Central memory CD8-positive, alpha-beta T cell (primary cell): Measurements from ENCODE around the gene B2M.
"Not testable (repeated sequence)": the region's sequence is repeated elsewhere in the genome, so short reads cannot be mapped to it uniquely, and the experiment has no call there.

Experiments used
- ATAC-seq: fragments of 150-1000 bp; cut with Tn5 transposase; replicated peaks from 2 replicates; pipeline ENCODE4 v1.10.0; 2022; ENCODE audit warnings: mild to moderate bottlenecking, moderate FRiP score, moderate number of reproducible peaks; ENCODE audit not compliant: poor library complexity, severe bottlenecking; ENCODE audit errors: extremely low read depth
- DNase-seq, 2 donors: peaks; one replicate each; pipeline ENCODE4 v3.0.0; 2021; ENCODE audit warnings: low spot score in 2 of 2
- H3K27ac Mint-ChIP-seq: one replicate; pipeline ENCODE4 v1.8.0; 2022; ENCODE audit warnings: low read depth, mild to moderate bottlenecking, moderate library complexity, mixed read lengths
- H3K27me3 Mint-ChIP-seq: one replicate; pipeline ENCODE4 v1.8.0; 2022; ENCODE audit warnings: mixed read lengths
- H3K36me3 Mint-ChIP-seq: one replicate; pipeline ENCODE4 v1.8.0; 2022; ENCODE audit warnings: mild to moderate bottlenecking, moderate library complexity, mixed read lengths; ENCODE audit not compliant: insufficient read depth
- H3K4me1 Mint-ChIP-seq: one replicate; pipeline ENCODE4 v1.8.0; 2022; ENCODE audit warnings: mixed read lengths
- H3K4me3 Mint-ChIP-seq: one replicate; pipeline ENCODE4 v1.8.0; 2022; ENCODE audit warnings: mild to moderate bottlenecking, moderate library complexity, mixed read lengths
- H3K9me3 Mint-ChIP-seq: one replicate; pipeline ENCODE4 v1.8.0; 2022; ENCODE audit warnings: mixed read lengths

B2M gene

GRCh38 chr15:44682211-44682610 is 29.1 kb upstream of the B2M start:
- H3K27me3 Mint-ChIP-seq: no peaks in the 10 kb centered on the region
- H3K4me1 Mint-ChIP-seq: peaks cover 77% of the 10 kb centered on the region
- peaks cover 35% of the 10 kb centered on the region for H3K9me3 Mint-ChIP-seq
- ATAC-seq (no peak), DNase-seq (no peak)
- H3K4me3 Mint-ChIP-seq: peak overlapping the region; percentile 67
- H3K36me3 Mint-ChIP-seq: peaks cover 11% of the 10 kb centered on the region
- peak overlapping the region; percentile 87 for H3K27ac Mint-ChIP-seq

GRCh38 chr15:44682809-44683682 is 28.3 kb upstream of the B2M start:
- not testable (repeated sequence) for H3K36me3 Mint-ChIP-seq, H3K27me3 Mint-ChIP-seq
- Mint-ChIP-seq H3K4me3 (peak overlapping the region; percentile 67), H3K27ac (peak overlapping the region; percentile 87), H3K4me1 (peaks cover 79% of the 10 kb centered on the region), H3K9me3 (peaks cover 41% of the 10 kb centered on the region)
- DNase-seq (peak; percentile 62 to 80), ATAC-seq (peak; percentile 79)

GRCh38 chr15:44689318-44689717 is 22.0 kb upstream of the B2M start:
- not testable (repeated sequence) for ATAC-seq, H3K27me3 Mint-ChIP-seq, H3K36me3 Mint-ChIP-seq, DNase-seq, H3K4me3 Mint-ChIP-seq
- peaks cover 43% of the 10 kb centered on the region for H3K4me1 Mint-ChIP-seq
- H3K27ac Mint-ChIP-seq: peak overlapping the region; percentile 62
- H3K9me3 Mint-ChIP-seq: peaks cover 21% of the 10 kb centered on the region

GRCh38 chr15:44690245-44690644 is 21.1 kb upstream of the B2M start:
- not testable (repeated sequence) for H3K36me3 Mint-ChIP-seq, H3K4me3 Mint-ChIP-seq, H3K27me3 Mint-ChIP-seq, DNase-seq, H3K27ac Mint-ChIP-seq
- ATAC-seq: peak; percentile 67
- Mint-ChIP-seq H3K4me1 (peaks cover 40% of the 10 kb centered on the region), H3K9me3 (peaks cover 19% of the 10 kb centered on the region)

- DNase-seq (no peak), ATAC-seq (no peak)
- Mint-ChIP-seq H3K9me3 (peaks cover 2% of the 10 kb centered on the region), H3K36me3 (peaks cover 2% of the 10 kb centered on the region), H3K27ac (no peak overlapping the region), H3K27me3 (no peaks in the 10 kb centered on the region), H3K4me3 (no peak overlapping the region), H3K4me1 (peaks cover 31% of the 10 kb centered on the region)
These were observed 18.7 kb upstream of the B2M start for GRCh38 chr15:44692659-44693058.

GRCh38 chr15:44694416-44694815 is 16.9 kb upstream of the B2M start:
- no peak overlapping the region for H3K27ac Mint-ChIP-seq
- peaks cover 2% of the 10 kb centered on the region for H3K36me3 Mint-ChIP-seq
- H3K4me1 Mint-ChIP-seq: peaks cover 25% of the 10 kb centered on the region
- no peak overlapping the region for H3K4me3 Mint-ChIP-seq
- ATAC-seq: no peak
- no peak for DNase-seq
- no peaks in the 10 kb centered on the region for H3K27me3 Mint-ChIP-seq
- H3K9me3 Mint-ChIP-seq: no peaks in the 10 kb centered on the region

GRCh38 chr15:44695294-44695693 is 16.0 kb upstream of the B2M start:
- Mint-ChIP-seq H3K27me3 (no peaks in the 10 kb centered on the region), H3K9me3 (no peaks in the 10 kb centered on the region), H3K4me1 (peaks cover 25% of the 10 kb centered on the region), H3K36me3 (peaks cover 2% of the 10 kb centered on the region), H3K4me3 (no peak overlapping the region), H3K27ac (peak overlapping the region; percentile 4)
- DNase-seq (no peak), ATAC-seq (no peak)

- H3K27ac Mint-ChIP-seq: peak overlapping the region; percentile 64
- no peaks in the 10 kb centered on the region for H3K27me3 Mint-ChIP-seq
- peaks cover 3% of the 10 kb centered on the region for H3K9me3 Mint-ChIP-seq
- no peak overlapping the region for H3K4me3 Mint-ChIP-seq
- DNase-seq (no peak), ATAC-seq (no peak)
- H3K4me1 Mint-ChIP-seq: peaks cover 25% of the 10 kb centered on the region
- peaks cover 2% of the 10 kb centered on the region for H3K36me3 Mint-ChIP-seq
These were observed 14.3 kb upstream of the B2M start for GRCh38 chr15:44697014-44697413.

GRCh38 chr15:44698641-44699040 is 12.7 kb upstream of the B2M start:
- Mint-ChIP-seq H3K27me3 (no peaks in the 10 kb centered on the region), H3K36me3 (peaks cover 2% of the 10 kb centered on the region), H3K9me3 (peaks cover 9% of the 10 kb centered on the region), H3K27ac (no peak overlapping the region), H3K4me3 (no peak overlapping the region), H3K4me1 (peaks cover 25% of the 10 kb centered on the region)
- ATAC-seq (no peak), DNase-seq (no peak)

GRCh38 chr15:44700676-44701075 is 10.6 kb upstream of the B2M start:
- H3K27me3 Mint-ChIP-seq, H3K9me3 Mint-ChIP-seq, H3K4me3 Mint-ChIP-seq, H3K36me3 Mint-ChIP-seq, H3K27ac Mint-ChIP-seq, DNase-seq, ATAC-seq: not testable (repeated sequence)
- H3K4me1 Mint-ChIP-seq: peaks cover 21% of the 10 kb centered on the region

GRCh38 chr15:44705986-44706385 is 5.3 kb upstream of the B2M start:
- peaks cover 9% of the 10 kb centered on the region for H3K9me3 Mint-ChIP-seq
- H3K4me1 Mint-ChIP-seq: peaks cover 32% of the 10 kb centered on the region
- DNase-seq (no peak), ATAC-seq (no peak)
- H3K27me3 Mint-ChIP-seq: no peaks in the 10 kb centered on the region
- no peak overlapping the region for H3K4me3 Mint-ChIP-seq
- no peak overlapping the region for H3K27ac Mint-ChIP-seq
- H3K36me3 Mint-ChIP-seq: peaks cover 10% of the 10 kb centered on the region

GRCh38 chr15:44706401-44706800 is 4.9 kb upstream of the B2M start:
- ATAC-seq (no peak), DNase-seq (no peak)
- Mint-ChIP-seq H3K36me3 (peaks cover 14% of the 10 kb centered on the region), H3K9me3 (peaks cover 9% of the 10 kb centered on the region), H3K4me1 (peaks cover 36% of the 10 kb centered on the region), H3K4me3 (no peak overlapping the region), H3K27me3 (no peaks in the 10 kb centered on the region), H3K27ac (no peak overlapping the region)

- no peak for DNase-seq
- peaks cover 40% of the 10 kb centered on the region for H3K4me1 Mint-ChIP-seq
- no peak overlapping the region for H3K27ac Mint-ChIP-seq
- no peak overlapping the region for H3K4me3 Mint-ChIP-seq
- no peak for ATAC-seq
- peaks cover 5% of the 10 kb centered on the region for H3K9me3 Mint-ChIP-seq
- peaks cover 21% of the 10 kb centered on the region for H3K36me3 Mint-ChIP-seq
- H3K27me3 Mint-ChIP-seq: no peaks in the 10 kb centered on the region
These were observed 4.2 kb upstream of the B2M start for GRCh38 chr15:44706946-44707636.
